Naive thymus-derived CD4-positive, alpha-beta T cell (primary cell): ENCODE measurements around the gene LYPD8. TPM values are rescaled to one million over a fixed set of nuclear protein-coding genes. Genes with fewer than 3 reads are reported as not detected.
"Not testable (repeated sequence)": the region's sequence is repeated elsewhere in the genome, so short reads cannot be mapped to it uniquely, and the experiment has no call there.

ENCODE experiments used
- ATAC-seq: fragments of 150-1000 bp; cut with Tn5 transposase; 2 replicates; pipeline ENCODE4 v1.10.0; 2021; ENCODE audit warnings: mild to moderate bottlenecking, moderate library complexity
- CTCF ChIA-PET: fragments of 350-600 bp; sonication (Branson Sonifier 250); formaldehyde crosslinking; loops from one replicate; lab custom pipeline; 2021; ENCODE audit warnings: antibody characterized with exemption; lab: Charles Lee
- POLR2A ChIA-PET: fragments of 350-600 bp; sonication (Branson Sonifier 250); formaldehyde crosslinking; loops from one replicate; lab custom pipeline; 2021; ENCODE audit warnings: antibody characterized with exemption, inconsistent platforms; lab: Charles Lee
- DNase-seq, 9 donors: peaks; one replicate each; pipeline versions ENCODE4 v3.0.0 to v3.0.0-alpha.2; 2020 to 2022; ENCODE audit warnings: mixed read lengths in 1 of 9
- H3K27ac ChIP-seq: one replicate; pipeline ENCODE4 v1.7.0; 2013; ENCODE audit warnings: mild to moderate bottlenecking, low read depth, low read length, moderate library complexity
- H3K27me3 ChIP-seq, 2 donors: one replicate each; pipeline ENCODE4 v1.7.0; 2013; ENCODE audit warnings: low read length in 2 of 2, mild to moderate bottlenecking in 2 of 2, moderate library complexity in 2 of 2; ENCODE audit not compliant: control insufficient read depth in 2 of 2, insufficient read depth in 2 of 2
- H3K36me3 ChIP-seq, 3 experiments: 1 replicate in 2 of 3; 2 replicates in 1 of 3; pipeline ENCODE4 v1.7.0; 2013; ENCODE audit warnings: low read length in 3 of 3, mild to moderate bottlenecking in 3 of 3, moderate library complexity in 1 of 3; ENCODE audit not compliant: insufficient read depth in 3 of 3, control insufficient read depth in 2 of 3
- H3K4me1 ChIP-seq, 2 donors: one replicate each; pipeline ENCODE4 v1.7.0; 2013; ENCODE audit warnings: low read length in 2 of 2, mild to moderate bottlenecking in 2 of 2, moderate library complexity in 1 of 2; ENCODE audit not compliant: control insufficient read depth in 2 of 2, insufficient read depth in 2 of 2
- H3K4me3 ChIP-seq: 2 replicates; pipeline ENCODE4 v1.7.0; 2013; ENCODE audit warnings: mild to moderate bottlenecking, low read length
- H3K9me3 ChIP-seq, 3 experiments: 1 replicate in 2 of 3; 2 replicates in 1 of 3; pipeline ENCODE4 v1.7.0; 2013; ENCODE audit warnings: low read length in 3 of 3; ENCODE audit not compliant: control insufficient read depth in 2 of 3
- H3K27ac Mint-ChIP-seq, 9 donors: one replicate each; pipeline ENCODE4 v1.8.0; 2020 to 2022; ENCODE audit warnings: mixed read lengths in 9 of 9, mild to moderate bottlenecking in 8 of 9, moderate library complexity in 5 of 9, inconsistent platforms in 2 of 9
- H3K27me3 Mint-ChIP-seq, 5 donors: one replicate each; pipeline ENCODE4 v1.8.0; 2021 to 2022; ENCODE audit warnings: mixed read lengths in 5 of 5, mild to moderate bottlenecking in 1 of 5
- H3K36me3 Mint-ChIP-seq, 5 donors: one replicate each; pipeline ENCODE4 v1.8.0; 2020 to 2022; ENCODE audit warnings: mixed read lengths in 5 of 5, mild to moderate bottlenecking in 3 of 5, inconsistent platforms in 1 of 5
- H3K4me1 Mint-ChIP-seq, 7 donors: one replicate each; pipeline ENCODE4 v1.8.0; 2020 to 2022; ENCODE audit warnings: mixed read lengths in 7 of 7, mild to moderate bottlenecking in 3 of 7, inconsistent platforms in 1 of 7
- H3K4me3 Mint-ChIP-seq, 10 donors: one replicate each; pipeline ENCODE4 v1.8.0; 2020 to 2022; ENCODE audit warnings: mild to moderate bottlenecking in 10 of 10, mixed read lengths in 10 of 10, moderate library complexity in 6 of 10, inconsistent platforms in 2 of 10
- H3K9me3 Mint-ChIP-seq, 11 donors: one replicate each; pipeline ENCODE4 v1.8.0; 2020 to 2022; ENCODE audit warnings: mixed read lengths in 11 of 11, mild to moderate bottlenecking in 4 of 11, inconsistent platforms in 1 of 11, moderate library complexity in 1 of 11
- intact Hi-C, 2 donors: fragments of 100-400 bp; cut with micrococcal nuclease; formaldehyde crosslinking; loops; one replicate each; pipeline ENCODE4 v1.15.1; 2023
- polyA plus RNA-seq, 2 donors: library from polyadenylated mRNA; unstranded; fragments of 300-500 nt; fragmentation: Illumina TruSeq; gene quantifications; one replicate each; pipeline ENCODE4 v1.2.3, GENCODE V29; 2021
- total RNA-seq, 6 experiments: library from RNA in 5 of 6; stranded (reverse) in 5 of 6; gene quantifications; 1 replicate in 5 of 6; 2 replicates in 1 of 6; pipeline ENCODE4 v1.2.3 and lab custom pipeline; 2021 to 2026

The LYPD8 gene
- total and polyA plus RNA-seq, 7 experiments from 2014 or later = not detected

DNA sequence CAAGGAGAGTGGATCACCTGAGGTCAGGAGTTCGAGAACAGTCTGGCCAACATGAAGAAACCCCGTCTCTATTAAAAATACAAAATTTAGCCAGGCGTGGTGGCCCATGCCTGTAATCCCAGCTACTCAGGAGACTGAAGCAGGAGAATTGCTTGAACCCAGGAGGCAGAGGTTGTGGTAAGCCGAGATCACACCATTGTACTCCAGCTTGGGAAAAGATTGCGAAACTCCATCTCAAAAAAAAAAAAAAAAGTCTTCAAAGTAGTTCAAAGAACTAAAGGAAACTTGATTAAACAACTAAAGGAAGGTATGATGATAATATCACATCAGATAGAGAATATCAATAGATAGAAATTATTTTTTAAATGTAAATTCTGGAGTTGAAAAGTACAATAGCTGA lies 39.1 kb upstream of the LYPD8 start:
- H3K4me3 ChIP-seq, H3K4me1 Mint-ChIP-seq, intact Hi-C loops, H3K4me3 Mint-ChIP-seq, DNase-seq, H3K27ac ChIP-seq, H3K27ac Mint-ChIP-seq, H3K4me1 ChIP-seq, H3K36me3 ChIP-seq, POLR2A ChIA-PET, H3K27me3 ChIP-seq, H3K9me3 ChIP-seq, ATAC-seq: not testable (repeated sequence)
- Mint-ChIP-seq H3K27me3 (peaks cover 5 to 24% (median 11%) of the 10 kb centered on the region in 5 donors), H3K36me3 (peaks cover 0 to 13% (median 6%) of the 10 kb centered on the region in 5 donors), H3K9me3 (peaks cover 0 to 36% (median 12%) of the 10 kb centered on the region in 11 donors)
- CTCF ChIA-PET = interaction anchor here (0.9 kb wide), 1 partner anchor 10 kb away, joined by 3 read pairs; no protein-coding TSS in a partner anchor

DNA sequence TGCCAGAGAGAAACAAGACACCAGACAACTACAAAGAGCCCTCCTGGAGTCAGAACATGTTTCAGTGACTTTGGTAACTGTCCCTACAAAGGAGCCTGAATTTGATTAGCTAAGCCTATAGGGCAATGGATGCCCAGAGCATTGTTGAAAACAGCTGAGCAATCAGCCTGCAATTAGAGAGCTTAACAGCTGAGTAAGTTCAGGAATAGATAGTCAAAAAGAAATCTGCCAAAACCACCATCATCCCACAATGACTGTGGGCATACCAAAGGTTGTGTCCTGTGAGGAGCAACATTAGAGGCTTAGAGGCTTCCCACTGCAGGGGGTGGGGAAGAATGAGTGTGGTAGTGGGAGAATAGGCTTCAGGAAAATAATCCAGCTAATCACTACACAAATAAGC lies 38.0 kb upstream of the LYPD8 start:
- Histone ChIP-seq H3K36me3 (no peaks in the 10 kb centered on the region), H3K27me3 (no peaks in the 10 kb centered on the region), H3K4me1 (no peaks in the 10 kb centered on the region), H3K9me3 (peaks cover 0 to 6% (median 0%) of the 10 kb centered on the region in 3 experiments), H3K4me3 (no peak overlapping the region), H3K27ac (no peak overlapping the region)
- H3K36me3 Mint-ChIP-seq = peaks cover 0 to 13% (median 6%) of the 10 kb centered on the region in 5 donors
- peaks cover 0 to 5% (median 0%) of the 10 kb centered on the region in 7 donors for H3K4me1 Mint-ChIP-seq
- H3K27me3 Mint-ChIP-seq = peaks cover 5 to 17% (median 11%) of the 10 kb centered on the region in 5 donors
- DNase-seq (no peak), ATAC-seq (no peak)
- no peak overlapping the region for H3K27ac Mint-ChIP-seq
- CTCF ChIA-PET = no interaction called here
- H3K9me3 Mint-ChIP-seq = peaks cover 0 to 36% (median 12%) of the 10 kb centered on the region in 11 donors
- POLR2A ChIA-PET = no interaction called here
- H3K4me3 Mint-ChIP-seq = no peak overlapping the region
- intact Hi-C loops = no loop called here

DNA sequence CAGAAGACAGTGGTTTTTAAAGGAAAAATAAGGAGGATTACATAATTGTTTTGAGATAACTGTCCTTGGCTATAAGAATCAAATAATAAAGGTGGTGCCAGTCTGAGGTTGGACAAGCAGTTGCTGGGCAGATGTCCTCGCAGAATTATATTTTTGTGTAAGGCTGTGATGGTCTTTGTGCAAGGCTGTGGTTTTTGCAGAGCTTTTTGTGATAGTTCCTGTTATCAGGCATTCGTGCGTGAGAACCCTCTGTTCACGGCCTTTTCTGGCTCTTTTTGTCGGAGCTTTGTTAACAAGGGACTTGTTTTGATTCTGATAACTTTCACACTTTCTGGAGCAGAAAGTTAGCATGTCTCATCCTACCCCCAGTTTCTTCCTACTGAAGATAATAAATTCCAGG lies 36.8 kb upstream of the LYPD8 start:
- Histone ChIP-seq H3K36me3 (no peaks in the 10 kb centered on the region), H3K9me3 (peaks cover 0 to 6% (median 0%) of the 10 kb centered on the region in 3 experiments), H3K27me3 (no peaks in the 10 kb centered on the region), H3K4me1 (no peaks in the 10 kb centered on the region), H3K4me3 (no peak overlapping the region), H3K27ac (no peak overlapping the region)
- peaks cover 0 to 8% (median 6%) of the 10 kb centered on the region in 5 donors for H3K27me3 Mint-ChIP-seq
- no peak for DNase-seq
- H3K4me1 Mint-ChIP-seq = peaks cover 0 to 5% (median 0%) of the 10 kb centered on the region in 7 donors
- peak overlapping the region in 1 of 9 donors; percentile 23 for H3K27ac Mint-ChIP-seq
- ChIA-PET CTCF (no interaction called here), POLR2A (no interaction called here)
- no peak for ATAC-seq
- H3K4me3 Mint-ChIP-seq = no peak overlapping the region
- peaks cover 0 to 13% (median 6%) of the 10 kb centered on the region in 5 donors for H3K36me3 Mint-ChIP-seq
- intact Hi-C loops = no loop called here
- H3K9me3 Mint-ChIP-seq = peaks cover 0 to 36% (median 12%) of the 10 kb centered on the region in 11 donors

DNA sequence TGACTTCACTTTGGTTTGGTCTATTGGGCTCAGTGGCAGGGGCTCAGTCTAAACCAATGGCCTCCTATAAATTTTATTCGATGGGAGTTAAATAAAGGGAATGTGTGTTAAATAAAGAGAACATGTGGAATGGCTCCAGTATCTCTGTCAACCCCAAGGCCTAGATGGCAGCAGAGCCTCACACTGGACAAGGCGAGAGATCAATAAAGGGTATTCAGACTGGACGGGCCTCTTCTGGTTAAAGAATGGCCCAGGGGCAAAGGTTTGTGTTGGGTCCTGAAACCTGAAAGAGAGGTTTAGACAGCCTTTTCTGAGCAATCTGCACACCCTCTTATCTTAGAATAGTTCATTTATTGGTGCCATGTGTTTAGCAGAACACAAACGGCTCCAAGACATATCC lies 35.5 kb upstream of the LYPD8 start:
- POLR2A ChIA-PET = no interaction called here

DNA sequence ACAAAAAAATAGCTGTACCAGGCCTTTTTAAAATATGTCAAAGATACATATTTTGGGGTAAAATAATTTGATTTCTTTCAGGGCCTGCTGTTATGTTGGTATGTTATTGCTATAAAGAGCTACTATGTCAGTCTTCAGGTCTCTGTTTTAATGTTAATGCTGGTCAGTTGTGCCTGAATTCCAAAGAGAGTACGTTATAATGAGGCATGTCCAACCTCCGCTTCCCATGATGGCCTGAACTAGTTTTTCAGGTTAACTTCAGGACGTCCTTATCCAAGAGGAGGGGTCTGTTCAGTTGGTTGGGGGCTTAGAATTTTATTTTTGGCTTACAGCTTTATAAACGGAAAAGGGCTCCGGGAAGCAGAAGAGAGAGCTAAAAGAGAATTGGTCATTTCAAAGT lies 34.9 kb upstream of the LYPD8 start:
- ATAC-seq (no peak), DNase-seq (no peak)
- intact Hi-C loops = no loop called here
- Histone ChIP-seq H3K27me3 (no peaks in the 10 kb centered on the region), H3K9me3 (peaks cover 0 to 6% (median 0%) of the 10 kb centered on the region in 3 experiments), H3K4me1 (no peaks in the 10 kb centered on the region), H3K27ac (no peak overlapping the region), H3K4me3 (no peak overlapping the region), H3K36me3 (no peaks in the 10 kb centered on the region)
- peaks cover 0 to 3% (median 0%) of the 10 kb centered on the region in 5 donors for H3K27me3 Mint-ChIP-seq
- ChIA-PET POLR2A (no interaction called here), CTCF (no interaction called here)
- peaks cover 0 to 20% (median 7%) of the 10 kb centered on the region in 11 donors for H3K9me3 Mint-ChIP-seq
- H3K4me3 Mint-ChIP-seq = no peak overlapping the region
- H3K36me3 Mint-ChIP-seq = peaks cover 0 to 6% (median 6%) of the 10 kb centered on the region in 5 donors
- H3K27ac Mint-ChIP-seq = no peak overlapping the region
- peaks cover 0 to 5% (median 0%) of the 10 kb centered on the region in 7 donors for H3K4me1 Mint-ChIP-seq

More for the DNA sequence above, 35.5 kb upstream of the LYPD8 start:
- Histone ChIP-seq H3K4me3 (no peak overlapping the region), H3K36me3 (no peaks in the 10 kb centered on the region), H3K27me3 (no peaks in the 10 kb centered on the region), H3K27ac (no peak overlapping the region), H3K9me3 (peaks cover 0 to 6% (median 0%) of the 10 kb centered on the region in 3 experiments), H3K4me1 (no peaks in the 10 kb centered on the region)
- CTCF ChIA-PET = no interaction called here
- Mint-ChIP-seq H3K27me3 (peaks cover 0 to 3% (median 0%) of the 10 kb centered on the region in 5 donors), H3K4me1 (peaks cover 0 to 5% (median 0%) of the 10 kb centered on the region in 7 donors), H3K36me3 (peaks cover 0 to 9% (median 6%) of the 10 kb centered on the region in 5 donors), H3K9me3 (peaks cover 0 to 26% (median 7%) of the 10 kb centered on the region in 11 donors), H3K27ac (no peak overlapping the region), H3K4me3 (no peak overlapping the region)
- no peak for DNase-seq
- intact Hi-C loops = no loop called here
- no peak for ATAC-seq

DNA sequence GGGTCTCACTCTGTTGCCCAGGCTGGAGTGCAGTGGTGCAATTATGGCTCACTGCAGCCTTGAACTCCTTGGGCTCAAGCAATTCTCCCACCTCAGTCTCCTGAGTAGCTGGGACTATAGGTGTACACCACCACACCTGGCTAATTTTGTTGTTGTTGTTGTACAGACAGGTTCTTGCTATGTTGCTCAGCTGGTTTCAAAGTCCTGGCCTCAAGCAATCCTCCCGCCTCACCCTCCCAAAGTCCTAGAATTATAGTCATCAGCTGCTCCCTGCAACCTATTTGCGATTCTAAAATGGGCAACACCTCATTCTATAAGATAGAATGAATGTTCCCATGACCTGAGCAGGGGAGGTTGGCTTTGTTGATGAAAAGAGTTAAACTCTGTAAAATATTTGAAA lies 33.8 kb upstream of the LYPD8 start:
- CTCF ChIA-PET, ATAC-seq, H3K27me3 ChIP-seq, H3K27me3 Mint-ChIP-seq, H3K27ac Mint-ChIP-seq, H3K27ac ChIP-seq, H3K4me3 Mint-ChIP-seq, DNase-seq, H3K9me3 ChIP-seq, H3K4me1 ChIP-seq, H3K36me3 ChIP-seq, H3K4me1 Mint-ChIP-seq, POLR2A ChIA-PET, H3K36me3 Mint-ChIP-seq, H3K4me3 ChIP-seq, intact Hi-C loops: not testable (repeated sequence)
- H3K9me3 Mint-ChIP-seq = peaks cover 0 to 10% (median 6%) of the 10 kb centered on the region in 11 donors

DNA sequence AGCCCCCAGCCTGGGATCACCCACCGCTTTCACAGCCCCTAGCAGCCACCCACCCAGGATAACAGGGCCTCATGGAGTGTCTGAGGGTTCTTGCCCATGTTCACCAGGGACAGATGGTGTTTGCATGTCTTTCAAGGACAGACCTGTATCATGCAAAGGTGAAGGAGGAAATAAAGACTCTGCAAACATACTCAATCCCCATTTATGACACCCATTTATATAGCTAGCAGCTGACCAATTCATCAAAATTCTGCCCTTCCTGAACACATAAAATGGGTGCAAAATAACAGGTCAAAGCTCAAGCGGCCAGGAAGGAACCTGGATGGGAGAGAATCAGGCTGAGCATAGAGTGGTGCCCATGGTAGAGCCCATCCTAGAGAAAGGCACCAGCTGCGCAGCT lies 32.8 kb upstream of the LYPD8 start:
- Histone ChIP-seq H3K27me3 (no peaks in the 10 kb centered on the region), H3K27ac (no peak overlapping the region), H3K4me1 (no peaks in the 10 kb centered on the region), H3K9me3 (no peaks in the 10 kb centered on the region), H3K36me3 (no peaks in the 10 kb centered on the region), H3K4me3 (no peak overlapping the region)
- ATAC-seq (no peak), DNase-seq (no peak)
- ChIA-PET CTCF (no interaction called here), POLR2A (no interaction called here)
- Mint-ChIP-seq H3K9me3 (peaks cover 0 to 1% (median 0%) of the 10 kb centered on the region in 11 donors), H3K4me3 (no peak overlapping the region), H3K36me3 (no peaks in the 10 kb centered on the region), H3K27ac (no peak overlapping the region), H3K27me3 (peaks cover 0 to 3% (median 0%) of the 10 kb centered on the region in 5 donors), H3K4me1 (no peaks in the 10 kb centered on the region)
- intact Hi-C loops = no loop called here
